Lung (tissue), 12 donors: ENCODE results near the gene ARGLU1. TPM values are rescaled to one million over a fixed set of nuclear protein-coding genes. Genes with fewer than 3 reads are reported as not detected.
A peak's percentile ranks its signal among the peaks of the same experiment; 100 is the strongest.

Experiments
- ATAC-seq: fragments of 200-7000 bp; cut with Tn5 transposase; one replicate; pipeline ENCODE4 v1.9.1; 2020; ENCODE audit warnings: moderate number of reproducible peaks; ENCODE audit not compliant: insufficient read depth, low FRiP score
- DNase-seq, 3 donors: peaks; one replicate each; pipeline ENCODE4 v3.0.0-alpha.2; 2013 to 2017
- H3K27ac ChIP-seq, 2 donors: one replicate each; pipeline ENCODE4 v1.5.1; 2013; ENCODE audit warnings: mild to moderate bottlenecking in 2 of 2, moderate library complexity in 2 of 2, control low read depth in 1 of 2, inconsistent platforms in 1 of 2, low read depth in 1 of 2, low read length in 1 of 2
- H3K27me3 ChIP-seq, 3 donors: one replicate each; pipeline ENCODE4 v1.5.1; 2013; ENCODE audit warnings: low read length in 2 of 3; ENCODE audit not compliant: control insufficient read depth in 3 of 3, insufficient read depth in 3 of 3
- H3K36me3 ChIP-seq, 4 donors: one replicate each; pipeline ENCODE4 v1.5.1; 2013; ENCODE audit warnings: low read length in 4 of 4, mild to moderate bottlenecking in 1 of 4, moderate library complexity in 1 of 4; ENCODE audit not compliant: control insufficient read depth in 4 of 4, insufficient read depth in 4 of 4
- H3K4me1 ChIP-seq, 5 donors: one replicate each; pipeline ENCODE4 v1.5.1; 2013; ENCODE audit warnings: low read length in 5 of 5, mild to moderate bottlenecking in 2 of 5, moderate library complexity in 1 of 5; ENCODE audit not compliant: control insufficient read depth in 5 of 5, insufficient read depth in 5 of 5
- H3K4me3 ChIP-seq: one replicate; pipeline ENCODE4 v1.5.1; 2013; ENCODE audit warnings: mild to moderate bottlenecking, control low read depth, moderate library complexity
- H3K9ac ChIP-seq, 2 donors: one replicate each; pipeline ENCODE4 v1.5.1; 2013; ENCODE audit warnings: low read length in 2 of 2, control low read depth in 1 of 2; ENCODE audit not compliant: insufficient read depth in 1 of 2
- H3K9me3 ChIP-seq, 4 donors: one replicate each; pipeline ENCODE4 v1.5.1; 2013; ENCODE audit warnings: low read length in 3 of 4, mild to moderate bottlenecking in 1 of 4, moderate library complexity in 1 of 4; ENCODE audit not compliant: control insufficient read depth in 4 of 4, insufficient read depth in 3 of 4
- CTCF ChIP-seq: IDR thresholded peaks from 2 replicates; pipeline ENCODE4 v1.5.1; 2012; ENCODE audit warnings: mild to moderate bottlenecking; ENCODE audit errors: control extremely low read depth, extremely low read depth
- WGBS, 2 donors: extraction: QIAGEN DNeasy Blood & Tissue Kit; methylation state at CpG; one replicate each; pipeline ENCODE4 v1.1.7; 2013; 5-methylcytosine and 5-hydroxymethylcytosine counted together
- polyA plus RNA-seq, 2 donors: library from polyadenylated mRNA; stranded (reverse); fragments of 200-250 nt; gene quantifications; one replicate each; pipeline ENCODE4 v1.2.1, GENCODE V29; 2013
- total RNA-seq, 2 donors: library from RNA; depleted of rRNA in 1 of 2; stranded (reverse); fragments of >200 nt in 1 of 2; gene quantifications; one replicate each; pipeline ENCODE4 v1.2.1, GENCODE V29; 2014 to 2021
- donor health status: control.
- donor health status: control.
- donor health status: Bipolar disorder and iron deficiency.
- donor health status: healthy.
- donor health status: DM: yes; HTN: yes; CAD: no.

The ARGLU1 gene
- total and polyA plus RNA-seq, 4 donors = 58.8 to 256 (median 91.5) TPM

- TF ChIP-seq CTCF = no peak
- Histone ChIP-seq H3K36me3 (no peaks in the 10 kb centered on the region), H3K9me3 (peaks cover 0 to 2% (median 0%) of the 10 kb centered on the region in 4 donors), H3K9ac (no peak overlapping the region), H3K27me3 (no peaks in the 10 kb centered on the region), H3K4me1 (peaks cover 5 to 29% (median 8%) of the 10 kb centered on the region in 5 donors), H3K4me3 (no peak overlapping the region), H3K27ac (no peak overlapping the region)
- peak; percentile 71 to 97 (median 91) for DNase-seq
- 63 to 69% methylated on average over 6 of the region's 6 CpGs for WGBS, 2 donors
- ATAC-seq = no peak
Measured at GRCh38 chr13:106599875-106600797, 32.2 kb upstream of the ARGLU1 start.

- H3K4me1 ChIP-seq = peaks cover 5 to 36% (median 9%) of the 10 kb centered on the region in 5 donors
- DNase-seq (peak in 1 of 3 donors; percentile 51), ATAC-seq (peak; percentile 59)
- no peak overlapping the region for H3K9ac ChIP-seq
- no peak overlapping the region for H3K4me3 ChIP-seq
- 70 to 88% methylated on average over 7 of the region's 7 CpGs for WGBS, 2 donors
- peaks cover 0 to 2% (median 0%) of the 10 kb centered on the region in 4 donors for H3K9me3 ChIP-seq
- no peaks in the 10 kb centered on the region for H3K36me3 ChIP-seq
- no peak overlapping the region for H3K27ac ChIP-seq
- H3K27me3 ChIP-seq = no peaks in the 10 kb centered on the region
- TF ChIP-seq CTCF = no peak
Measured at GRCh38 chr13:106597749-106598395, 29.9 kb upstream of the ARGLU1 start.

GRCh38 chr13:106597186-106597585, 29.2 kb upstream of the ARGLU1 start:
- TF ChIP-seq CTCF = no peak

More at GRCh38 chr13:106597186-106597585, 29.2 kb upstream of the ARGLU1 start:
- H3K36me3 ChIP-seq = no peaks in the 10 kb centered on the region
- peaks cover 5 to 36% (median 9%) of the 10 kb centered on the region in 5 donors for H3K4me1 ChIP-seq
- H3K4me3 ChIP-seq = no peak overlapping the region
- ATAC-seq = no peak
- no peak overlapping the region for H3K9ac ChIP-seq
- 79 to 81% methylated on average over 5 of the region's 5 CpGs for WGBS, 2 donors
- DNase-seq = no peak
- H3K27ac ChIP-seq = no peak overlapping the region
- H3K27me3 ChIP-seq = no peaks in the 10 kb centered on the region
- peaks cover 0 to 2% (median 0%) of the 10 kb centered on the region in 4 donors for H3K9me3 ChIP-seq
